GM19099 (cell line): ENCODE measurements around the gene CHCHD3.

Experiments
- POLR2A ChIP-seq: IDR thresholded peaks from 3 replicates; pipeline ENCODE4 v1.6.1; 2011; ENCODE audit warnings: low read depth; ENCODE audit not compliant: insufficient read length; ENCODE audit errors: extremely low read depth

The CHCHD3 gene

DNA sequence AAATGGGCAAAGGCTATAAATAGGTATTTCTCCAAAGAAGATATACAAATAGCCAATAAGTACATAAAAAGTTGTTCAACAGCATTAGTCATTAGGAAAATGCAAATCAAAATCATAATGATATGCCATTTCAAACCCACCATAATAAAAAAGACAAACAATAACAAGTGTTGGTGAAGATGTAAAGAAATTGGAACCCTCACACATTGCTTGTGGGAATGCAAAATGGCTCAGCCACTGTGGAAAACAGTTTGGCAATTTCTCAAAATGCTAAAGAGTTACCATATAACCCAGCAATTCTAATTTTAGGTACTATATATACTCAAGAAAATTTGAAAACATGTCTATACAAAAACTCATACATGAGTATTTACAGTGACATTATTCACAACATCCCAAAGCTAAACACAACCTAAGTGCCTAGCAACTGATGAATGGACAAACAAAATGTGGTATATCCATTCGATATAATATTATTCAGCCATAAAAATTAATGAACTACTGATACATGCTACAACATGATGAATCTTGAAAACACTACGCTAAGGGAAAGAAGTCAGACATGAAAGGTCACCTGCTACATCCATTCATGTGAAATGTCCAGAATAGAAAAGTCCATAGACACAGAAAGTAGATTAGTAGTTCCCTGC lies 55.6 kb downstream of the CHCHD3 start:
- TF ChIP-seq POLR2A = no peak

DNA sequence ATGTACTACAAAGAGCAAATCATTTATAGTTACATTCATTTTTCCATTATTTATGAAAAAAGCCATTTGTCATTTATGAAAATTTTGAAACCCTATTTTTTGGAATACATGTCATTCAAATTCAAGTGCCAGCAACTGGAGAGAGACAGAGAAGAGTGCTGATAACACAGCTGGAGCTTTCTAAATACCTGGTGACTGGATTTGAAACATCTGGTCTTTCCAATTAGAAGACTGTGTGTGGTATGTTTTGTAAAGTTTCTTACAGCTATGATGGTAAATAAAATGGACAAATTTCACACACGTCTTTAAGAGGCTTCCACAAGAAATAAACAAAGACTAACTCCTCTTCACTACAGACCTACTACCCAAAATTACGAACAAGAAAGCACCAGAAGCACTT lies 56.8 kb downstream of the CHCHD3 start:
- no peak for TF ChIP-seq POLR2A

DNA sequence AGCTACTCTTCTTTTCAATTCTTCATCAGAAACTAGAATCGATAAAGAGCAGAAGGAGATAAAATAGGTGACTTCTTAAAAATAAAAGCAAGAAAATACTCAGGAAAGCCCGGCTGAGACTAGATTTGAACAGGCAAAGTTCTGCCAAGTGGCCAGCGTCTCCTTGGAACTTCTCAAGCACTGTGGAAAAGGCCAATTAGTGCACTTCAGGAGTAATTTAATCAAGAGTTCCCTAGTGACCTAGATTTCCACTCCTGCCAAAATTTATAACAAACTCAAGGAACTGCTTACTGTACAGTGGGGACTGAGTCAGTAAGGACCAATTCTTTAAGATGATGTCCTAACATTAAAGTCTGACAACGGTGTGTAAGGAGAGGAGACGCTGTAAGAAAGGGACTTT lies 57.3 kb downstream of the CHCHD3 start:
- no peak for TF ChIP-seq POLR2A

DNA sequence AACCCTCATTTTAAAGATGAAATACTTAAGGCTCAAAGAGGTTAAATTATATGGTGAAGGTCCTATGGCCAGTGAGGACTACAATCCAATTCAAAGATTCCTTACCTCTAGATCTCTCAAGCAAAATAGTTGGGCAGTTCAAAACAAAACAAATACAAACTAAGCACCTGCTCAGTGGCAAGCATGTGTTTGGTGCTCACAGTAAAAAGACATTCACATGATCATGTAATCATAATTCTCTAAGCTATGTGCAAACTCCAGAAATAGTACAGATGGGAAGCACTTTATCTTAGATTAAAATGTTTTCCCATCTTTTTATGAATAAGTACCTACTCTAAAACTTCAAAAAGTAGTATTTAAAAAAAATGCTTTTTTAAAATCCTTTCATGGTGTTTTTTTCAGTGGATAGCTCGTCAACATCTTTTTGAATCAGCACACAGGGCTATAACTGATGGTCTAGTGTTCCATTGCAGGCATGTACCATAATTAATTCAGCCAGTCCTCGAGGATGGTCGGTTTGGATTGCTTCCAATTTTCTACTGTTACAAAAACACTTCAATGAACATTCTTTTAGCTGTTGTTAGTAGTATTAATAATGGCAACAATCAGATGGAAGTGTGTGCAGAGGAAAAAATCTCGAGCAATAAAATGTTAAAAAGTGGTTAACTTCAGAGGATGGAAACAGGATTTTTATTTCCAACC lies 58.4 kb downstream of the CHCHD3 start:
- TF ChIP-seq POLR2A = no peak

DNA sequence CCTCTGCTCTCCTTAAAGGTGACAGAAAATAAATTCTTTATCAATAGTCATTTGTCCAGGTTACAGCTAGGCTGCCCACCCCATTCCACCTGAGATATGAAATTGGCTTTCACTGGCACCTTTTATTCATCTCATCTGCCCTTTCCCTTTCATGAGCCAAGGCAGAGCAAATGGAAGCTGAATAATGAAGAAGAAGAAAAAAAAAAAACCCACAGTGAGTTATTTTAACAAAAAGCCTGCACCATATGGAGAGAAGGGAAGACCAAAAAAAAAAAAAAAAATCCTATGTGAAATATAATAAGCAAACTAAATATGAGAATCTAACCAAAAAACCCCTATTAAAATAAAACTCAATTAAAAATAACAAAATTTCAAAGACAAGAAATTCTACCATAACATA lies 59.2 kb downstream of the CHCHD3 start:
- TF ChIP-seq POLR2A = no peak

DNA sequence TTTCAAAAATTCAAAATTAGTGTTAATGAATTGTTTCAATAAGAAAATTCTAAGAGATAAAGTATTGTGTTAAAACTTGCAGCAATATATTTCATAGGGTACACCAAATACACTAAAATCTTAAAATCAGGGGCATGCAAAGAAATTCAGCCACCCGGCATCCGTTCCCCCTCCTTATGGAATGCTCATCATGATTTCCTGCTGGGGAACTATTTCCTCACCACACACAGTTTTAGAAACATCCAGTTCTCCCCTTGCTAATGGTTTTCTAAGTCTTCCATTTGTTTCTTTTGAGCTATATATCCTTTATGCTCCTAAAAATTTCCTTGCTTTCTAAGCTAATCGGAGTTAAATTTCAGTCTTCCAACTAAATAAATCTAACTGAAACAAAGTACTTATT lies 60.7 kb downstream of the CHCHD3 start:
- no peak for TF ChIP-seq POLR2A

DNA sequence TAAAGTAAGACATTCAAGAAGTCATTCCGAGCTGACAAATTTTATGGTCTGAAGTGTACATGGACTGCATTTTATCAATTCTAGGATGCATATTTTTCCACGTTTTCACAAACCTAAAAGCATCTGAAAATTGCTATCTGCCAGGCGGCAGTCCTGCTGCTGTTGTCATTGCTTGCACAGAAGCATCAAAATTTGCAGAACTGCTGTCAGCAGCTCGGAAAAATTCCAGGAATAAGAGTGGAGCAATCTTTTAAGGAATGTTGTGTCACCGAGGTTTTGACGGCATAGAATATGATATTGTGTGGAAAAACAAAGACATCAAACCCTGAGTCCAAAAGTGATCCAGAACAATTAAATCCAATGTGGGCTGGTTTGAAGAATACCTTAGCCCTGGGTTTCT lies 61.4 kb downstream of the CHCHD3 start:
- TF ChIP-seq POLR2A = no peak

DNA sequence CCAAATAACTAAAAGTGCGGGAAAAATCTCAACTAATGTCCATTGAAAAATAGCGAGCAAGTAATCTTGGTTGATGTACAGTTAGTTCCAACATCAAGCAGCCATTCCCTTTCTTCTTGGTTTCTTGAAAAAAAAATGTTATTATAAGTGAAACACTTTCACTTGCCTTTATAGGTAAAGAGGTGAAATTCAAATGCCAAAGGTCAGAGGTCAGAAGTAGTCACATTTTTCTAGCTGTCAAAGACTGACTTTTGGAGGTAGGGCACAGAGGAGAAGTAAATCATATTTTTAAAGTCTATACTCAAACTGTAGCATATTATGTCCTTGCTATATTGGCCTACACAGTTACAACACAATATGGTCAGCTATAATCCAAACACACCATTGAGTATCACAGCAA lies 62.3 kb downstream of the CHCHD3 start:
- TF ChIP-seq POLR2A = no peak

DNA sequence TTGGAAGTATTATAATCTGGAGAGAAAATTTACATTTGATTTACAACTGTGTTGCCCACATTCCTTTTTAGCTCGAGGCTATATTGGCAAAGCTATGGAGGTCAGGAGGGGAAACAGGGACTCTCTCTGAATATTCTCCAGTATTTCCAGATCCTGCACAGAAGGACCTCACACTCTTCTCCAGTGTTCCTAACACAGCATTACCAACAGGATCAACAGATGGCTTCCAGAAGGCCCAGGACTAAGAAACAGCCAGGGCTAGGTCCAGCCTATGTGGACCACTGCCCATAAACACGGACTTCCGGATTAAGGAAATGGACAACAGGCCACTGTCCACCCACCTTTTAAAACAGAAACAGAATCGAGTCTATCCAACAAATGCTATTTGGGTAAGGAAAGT lies 65.3 kb downstream of the CHCHD3 start:
- no peak for TF ChIP-seq POLR2A

DNA sequence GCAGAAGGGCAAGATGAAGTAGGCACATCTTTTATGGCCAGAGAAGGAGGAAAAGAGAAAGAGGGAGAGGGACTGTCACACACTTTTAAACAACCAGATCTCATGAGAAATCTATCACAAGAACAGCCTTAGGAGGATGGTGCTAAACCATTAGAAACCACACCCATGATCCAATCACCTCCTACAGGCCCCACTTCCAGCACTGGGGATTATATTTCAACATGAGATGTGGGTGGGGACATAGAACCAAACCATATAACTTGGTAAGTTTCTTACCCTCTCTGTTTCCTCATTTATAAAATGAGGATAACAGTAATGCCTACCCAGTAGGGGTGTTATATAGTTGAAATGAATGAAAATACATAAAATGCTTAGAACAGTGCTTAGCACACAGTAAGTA lies 66.0 kb downstream of the CHCHD3 start:
- no peak for TF ChIP-seq POLR2A

DNA sequence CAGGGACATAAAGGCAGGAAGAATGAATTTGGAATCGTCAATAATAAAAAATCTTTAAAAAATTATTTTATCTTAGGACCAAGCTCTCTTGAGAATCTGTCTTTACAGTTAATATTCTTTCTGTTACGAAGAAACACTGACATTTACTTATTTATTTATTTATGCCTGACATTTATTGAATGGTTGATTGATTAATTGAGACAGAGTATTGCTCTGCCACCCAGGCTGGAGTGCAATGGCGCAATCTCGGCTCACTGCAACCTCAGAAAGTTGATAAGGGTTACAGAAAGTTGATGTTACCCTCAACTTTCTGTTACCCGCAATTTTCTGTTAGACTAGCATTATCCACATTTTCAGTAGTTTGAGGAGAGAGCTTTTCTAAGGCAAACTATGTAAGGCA lies 70.1 kb downstream of the CHCHD3 start:
- no peak for TF ChIP-seq POLR2A

DNA sequence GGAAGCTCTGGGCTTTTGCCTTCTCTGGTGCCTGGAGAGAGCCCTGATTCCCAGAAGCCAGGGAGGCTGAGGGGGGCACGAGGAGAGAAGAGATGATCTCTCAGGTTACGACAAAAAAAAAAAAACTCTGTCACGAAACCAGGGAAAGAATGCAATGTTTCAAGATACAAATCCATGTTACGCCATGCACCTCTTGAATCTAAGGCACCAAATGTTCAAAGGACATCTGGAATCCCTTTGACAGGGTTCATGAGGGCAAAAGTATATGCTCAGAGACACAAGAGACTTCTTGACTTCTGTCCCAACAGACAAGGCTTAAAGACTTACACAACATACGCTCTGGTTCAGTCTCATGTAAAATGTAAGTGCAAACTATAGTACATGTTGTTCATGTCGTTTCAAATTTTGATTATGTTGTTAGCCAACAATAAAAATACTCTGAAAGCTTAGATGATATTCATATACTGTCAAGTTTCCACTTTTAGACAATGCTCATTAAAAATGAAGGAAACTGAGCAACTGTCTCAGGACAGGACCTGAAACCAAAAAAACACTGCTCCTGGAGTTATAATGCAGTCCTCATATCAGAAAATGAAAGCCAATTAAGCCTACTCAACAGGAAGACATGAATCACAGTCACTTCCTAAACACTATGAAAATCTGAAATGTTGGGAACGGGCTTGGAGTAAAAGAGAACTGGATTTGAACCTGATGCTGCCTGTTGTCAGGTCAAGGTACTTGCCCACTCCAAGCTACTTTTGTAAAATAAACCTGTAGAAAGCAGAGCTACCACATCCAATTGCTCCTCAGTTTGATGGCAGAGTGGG lies 72.3 kb downstream of the CHCHD3 start:
- no peak for TF ChIP-seq POLR2A

DNA sequence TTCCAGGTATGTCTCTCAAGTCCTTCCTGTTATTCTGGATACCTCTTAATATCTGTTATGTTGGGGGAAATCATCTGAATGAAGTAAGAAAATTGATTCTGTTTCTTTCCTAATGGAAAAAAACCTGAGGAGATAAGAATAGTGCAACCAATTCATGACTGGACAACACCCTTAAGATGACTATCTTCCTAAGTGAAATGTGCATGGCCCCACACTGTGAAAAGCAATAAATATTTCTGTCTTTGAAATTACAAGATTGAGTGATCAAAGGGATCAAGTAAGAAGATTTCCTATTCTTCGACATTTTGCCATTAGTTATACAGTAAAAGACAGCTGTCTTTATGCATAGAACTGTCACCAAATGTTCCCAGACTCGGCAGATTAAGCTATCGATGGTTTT lies 73.9 kb downstream of the CHCHD3 start:
- no peak for TF ChIP-seq POLR2A

DNA sequence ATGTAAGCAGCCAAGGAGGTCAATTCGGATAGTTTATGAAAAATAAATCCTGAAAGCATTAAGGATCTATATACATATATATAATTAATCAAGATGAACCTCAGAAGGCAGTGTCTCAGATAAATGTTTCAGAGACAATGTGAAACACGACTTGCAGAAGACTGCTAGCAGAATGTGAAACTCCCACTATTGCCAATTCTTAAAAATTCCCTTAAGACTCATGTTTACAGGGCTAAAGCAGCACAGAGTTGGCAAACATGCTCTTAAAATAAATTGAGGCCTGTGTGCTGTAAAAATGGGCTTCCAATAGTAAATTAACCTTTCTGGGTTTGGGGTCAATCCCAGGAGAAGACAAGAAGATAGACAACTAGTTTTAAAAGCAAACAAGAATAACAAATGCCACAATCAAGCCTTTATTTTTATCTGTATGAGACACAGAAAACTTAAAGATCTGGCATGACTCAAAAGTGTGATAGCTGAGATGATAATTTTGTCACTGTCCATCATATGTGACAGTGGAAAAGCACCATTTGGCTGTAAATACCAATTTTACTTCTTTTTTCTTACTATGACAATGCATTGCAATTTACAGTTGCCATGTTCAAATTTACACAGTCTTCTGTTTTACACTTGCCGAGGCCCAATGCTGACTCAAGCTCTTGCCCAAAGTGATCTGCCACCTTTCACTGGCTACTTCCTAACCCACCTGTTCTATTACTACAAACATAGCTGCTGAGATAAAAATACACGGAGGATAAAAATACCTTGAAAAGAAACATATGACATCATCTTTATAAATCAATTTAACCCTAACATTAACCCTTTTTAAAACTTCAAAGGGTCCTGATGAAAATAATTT lies 78.6 kb downstream of the CHCHD3 start:
- TF ChIP-seq POLR2A = no peak

DNA sequence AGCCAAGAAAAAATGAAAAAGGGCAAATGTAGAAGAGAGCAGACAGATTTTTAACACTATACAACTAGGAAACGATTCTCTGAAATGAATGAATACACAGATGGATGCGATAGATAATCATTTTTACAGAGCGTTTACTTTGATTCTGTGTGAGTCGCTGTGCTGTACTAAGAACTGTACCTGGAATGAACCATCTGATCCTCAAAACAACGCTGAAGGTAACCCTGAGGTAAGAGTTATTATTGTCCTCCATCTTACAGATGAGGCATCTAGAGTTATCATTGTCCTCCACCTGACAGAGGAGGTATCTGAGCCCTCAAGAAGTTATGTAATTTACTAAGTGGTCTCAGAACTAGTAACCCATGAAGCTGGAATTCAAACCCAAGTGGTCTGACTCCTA lies 80.2 kb downstream of the CHCHD3 start:
- TF ChIP-seq POLR2A = no peak
